ENCODE results near the gene PRKD3. TPM values are rescaled to one million over a fixed set of nuclear protein-coding genes. Genes with fewer than 3 reads are reported as not detected.

The PRKD3 gene
- total and polyA plus RNA-seq, 9 of the 15 experiments (the other 6 are each of a cell fraction or from before 2014, with no cell fraction given), result 4.7 to 26.7 (median 17.0) TPM

- TF ChIP-seq ZNF175 (CRISPR knock-in tag; IDR thresholded peaks at IDR 0.05; ENCODE audit: low read depth), result no peak
- no peak for TF ChIP-seq POU5F1 (IDR thresholded peaks at IDR 0.05; ENCODE audit: borderline replicate concordance, low read depth, low read length, partially characterized antibody)
- no peak for TF ChIP-seq ZNF165 (CRISPR knock-in tag; IDR thresholded peaks at IDR 0.05; ENCODE audit: borderline replicate concordance)
- TF ChIP-seq, protein P1, sequence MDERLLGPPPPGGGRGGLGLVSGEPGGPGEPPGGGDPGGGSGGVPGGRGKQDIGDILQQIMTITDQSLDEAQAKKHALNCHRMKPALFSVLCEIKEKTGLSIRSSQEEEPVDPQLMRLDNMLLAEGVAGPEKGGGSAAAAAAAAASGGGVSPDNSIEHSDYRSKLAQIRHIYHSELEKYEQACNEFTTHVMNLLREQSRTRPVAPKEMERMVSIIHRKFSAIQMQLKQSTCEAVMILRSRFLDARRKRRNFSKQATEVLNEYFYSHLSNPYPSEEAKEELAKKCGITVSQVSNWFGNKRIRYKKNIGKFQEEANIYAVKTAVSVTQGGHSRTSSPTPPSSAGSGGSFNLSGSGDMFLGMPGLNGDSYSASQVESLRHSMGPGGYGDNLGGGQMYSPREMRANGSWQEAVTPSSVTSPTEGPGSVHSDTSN (CRISPR knock-in tag; IDR thresholded peaks at IDR 0.05; ENCODE audit: low read depth), result no peak
- TF ChIP-seq, protein P1 (tag; conservative IDR thresholded peaks at IDR 0.05; ENCODE audit: low read depth), result no peak
- TF ChIP-seq KLF10 (CRISPR knock-in tag; IDR thresholded peaks at IDR 0.05), result no peak
These were observed 46.0 kb upstream of the PRKD3 start (continued) for GRCh38 chr2:37370666-37371065.

DNA sequence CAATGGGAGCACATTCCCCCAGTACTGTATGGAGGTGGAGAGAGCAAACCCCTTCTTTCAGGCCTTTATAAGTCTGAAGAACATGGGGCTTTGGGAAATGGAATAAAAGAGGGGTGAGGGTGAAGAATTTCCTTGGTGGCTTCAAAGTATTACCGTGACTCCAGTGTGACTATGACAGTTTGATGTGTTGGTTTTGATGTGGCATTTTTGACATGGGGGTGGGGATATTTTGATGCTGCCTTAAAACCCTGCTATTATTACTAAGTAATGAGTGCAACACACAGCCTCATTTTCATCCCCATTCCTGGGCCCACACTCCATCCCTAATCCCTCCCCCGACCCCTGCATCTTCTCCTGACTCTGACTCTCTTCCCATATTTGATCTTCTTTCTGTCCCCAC is 43.4 kb upstream of the PRKD3 start:
- no peak for FAIRE-seq
- BruUV-seq (replicated peaks), result no TSS peak
- no peak for ATAC-seq
- ChIA-PET POLR2A (interaction anchor here (1.0 kb wide), 1 partner anchor 8 kb away, joined by 3 read pairs; no protein-coding TSS in a partner anchor), CTCF (ENCODE audit: low intra/inter-chr PET ratio) (no interaction called here)
- peaks cover 5 to 12% of the 10 kb centered on the region in 2 experiments; a peak in 3 of 5 replicates for H3K27me3 ChIP-seq (ENCODE audit: control insufficient read depth in 2 of 2, insufficient read depth in 2 of 2, low read length in 2 of 2)
- DNase-seq (ENCODE audit: extremely low read depth in 1 of 4, low spot score in 3 of 4), result no peak
- no peak overlapping the region for H2AFZ ChIP-seq (ENCODE audit: low read depth, low read length)
- H3K4me1 ChIP-seq (replicated peaks in 1 of 2; ENCODE audit: control insufficient read depth in 2 of 2, insufficient read depth in 2 of 2, low read length in 2 of 2), result no peaks in the 10 kb centered on the region
- WGBS (ENCODE audit: insufficient coverage, low coverage, missing lambda C conversion rate), result 0% methylated on average over 2 of the region's 2 CpGs
- intact Hi-C loops (cut with micrococcal nuclease) (no loop called here), in situ Hi-C loops (cut with MboI) (no loop called here)
- no peak overlapping the region for H3K4me2 ChIP-seq (ENCODE audit: insufficient read depth, low read length)
- H3K36me3 ChIP-seq (ENCODE audit: control insufficient read depth, insufficient read depth, low read length), result no peaks in the 10 kb centered on the region
- no peaks in the 10 kb centered on the region for H4K20me1 ChIP-seq (replicated peaks; ENCODE audit: control insufficient read depth, insufficient read depth, low read length)
- H3K9ac ChIP-seq (ENCODE audit: insufficient read depth in 1 of 2, low read depth in 2 of 2, low read length in 2 of 2), result no peak overlapping the region
- no peaks in the 10 kb centered on the region for H3K79me2 ChIP-seq (ENCODE audit: control insufficient read depth, insufficient read depth, low read length)
- H3K9me1 ChIP-seq (ENCODE audit: control insufficient read depth, insufficient read depth, low read length), result no peaks in the 10 kb centered on the region
- TF ChIP-seq PTRF (tag; IDR thresholded peaks at IDR 0.05) (no peak), GABPB2 (CRISPR knock-in tag; conservative IDR thresholded peaks at IDR 0.05) (no peak), STAT5A (IDR thresholded peaks at IDR 0.05; ENCODE audit: borderline replicate concordance, low read length) (no peak), DNMT1 (IDR thresholded peaks at IDR 0.05) (no peak), HDAC3 (IDR thresholded peaks at IDR 0.05; ENCODE audit: borderline replicate concordance, partially characterized antibody) (no peak)
- no peak overlapping the region for H3K4me3 ChIP-seq
- H3K27ac ChIP-seq (ENCODE audit: extremely low read depth, low read depth, low read length), result no peak overlapping the region
- no peaks in the 10 kb centered on the region for H3K9me3 ChIP-seq (replicated peaks; ENCODE audit: control insufficient read depth, insufficient read depth, low read depth, low read length)
